ENCODE results near the gene CRIP2. TPM values are rescaled to one million over a fixed set of nuclear protein-coding genes. Genes with fewer than 3 reads are reported as not detected.

CRIP2 gene
- total and polyA plus RNA-seq, 2 of the 8 experiments (the other 6 are each of a cell fraction or from before 2014, with no cell fraction given) = 4.2 to 13.5 TPM

GRCh38 chr14:105445901-105446845 lies 28.4 kb upstream of the CRIP2 start (continued):
- TF ChIP-seq CHD7 (IDR thresholded peaks at IDR 0.05; ENCODE audit: insufficient replicate concordance, low read length) (no peak), TAF7 (optimal IDR thresholded peaks at IDR 0.05; ENCODE audit: borderline replicate concordance, low read depth, low read length) (no peak), CTCF (IDR thresholded peaks at IDR 0.05; ENCODE audit: control extremely low read depth in 1 of 3, insufficient read depth in 1 of 3, low read depth in 1 of 3, low read length in 3 of 3) (no peak), RBBP5 (IDR thresholded peaks at IDR 0.05; ENCODE audit: borderline replicate concordance, low read depth, low read length) (no peak), ATF3 (IDR thresholded peaks at IDR 0.05; ENCODE audit: insufficient read depth, low read depth, low read length) (no peak), SP4 (IDR thresholded peaks at IDR 0.05; ENCODE audit: low read length) (no peak)
